Measurements from ENCODE around the gene TMCC2.

DNA sequence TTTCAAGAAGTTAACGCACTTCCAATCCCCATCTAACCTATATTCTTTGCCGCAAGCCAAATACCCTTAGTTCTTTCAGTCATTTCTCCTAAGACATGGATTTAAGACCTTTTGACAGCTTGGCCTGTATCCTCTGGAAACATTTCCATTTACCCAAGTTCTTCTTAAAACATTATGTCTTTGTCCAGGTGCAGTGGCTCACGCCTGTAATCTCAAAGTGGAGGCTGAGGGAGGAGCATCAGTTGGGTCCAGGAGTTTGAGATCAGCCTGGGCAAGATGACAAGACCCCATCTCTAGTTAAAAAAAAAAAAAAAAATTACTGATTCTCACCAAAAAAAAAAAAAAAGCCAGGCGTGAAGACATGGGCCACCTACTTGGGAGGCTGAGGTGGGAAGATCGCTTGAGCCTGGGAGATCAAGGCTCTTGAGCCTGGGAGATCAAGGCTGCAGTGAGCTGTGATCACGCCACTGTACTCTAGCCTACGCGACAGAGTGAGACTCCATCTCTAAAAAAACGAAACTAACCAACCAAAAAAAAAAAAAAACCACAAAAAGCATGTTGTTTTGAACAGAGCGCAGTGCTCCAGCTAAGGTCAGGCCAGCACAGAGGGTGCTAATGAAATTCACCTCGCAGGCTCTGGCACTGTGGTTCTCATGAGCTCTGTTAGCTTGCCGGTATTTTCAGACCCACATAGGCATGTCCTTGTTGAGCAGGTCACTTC, 57.8 kb downstream of the TMCC2 start:
- TF ChIP-seq, protein P1, sequence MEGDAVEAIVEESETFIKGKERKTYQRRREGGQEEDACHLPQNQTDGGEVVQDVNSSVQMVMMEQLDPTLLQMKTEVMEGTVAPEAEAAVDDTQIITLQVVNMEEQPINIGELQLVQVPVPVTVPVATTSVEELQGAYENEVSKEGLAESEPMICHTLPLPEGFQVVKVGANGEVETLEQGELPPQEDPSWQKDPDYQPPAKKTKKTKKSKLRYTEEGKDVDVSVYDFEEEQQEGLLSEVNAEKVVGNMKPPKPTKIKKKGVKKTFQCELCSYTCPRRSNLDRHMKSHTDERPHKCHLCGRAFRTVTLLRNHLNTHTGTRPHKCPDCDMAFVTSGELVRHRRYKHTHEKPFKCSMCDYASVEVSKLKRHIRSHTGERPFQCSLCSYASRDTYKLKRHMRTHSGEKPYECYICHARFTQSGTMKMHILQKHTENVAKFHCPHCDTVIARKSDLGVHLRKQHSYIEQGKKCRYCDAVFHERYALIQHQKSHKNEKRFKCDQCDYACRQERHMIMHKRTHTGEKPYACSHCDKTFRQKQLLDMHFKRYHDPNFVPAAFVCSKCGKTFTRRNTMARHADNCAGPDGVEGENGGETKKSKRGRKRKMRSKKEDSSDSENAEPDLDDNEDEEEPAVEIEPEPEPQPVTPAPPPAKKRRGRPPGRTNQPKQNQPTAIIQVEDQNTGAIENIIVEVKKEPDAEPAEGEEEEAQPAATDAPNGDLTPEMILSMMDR (IDR thresholded peaks at IDR 0.05 in 2 of 3, conservative IDR thresholded peaks at IDR 0.05 in 1 of 3; ENCODE audit: borderline replicate concordance in 1 of 3, insufficient read depth in 1 of 3, low read depth in 2 of 3, low read length in 2 of 3): no peak
- TF ChIP-seq EZH2 (IDR thresholded peaks at IDR 0.05) (no peak), POLR2A (IDR thresholded peaks at IDR 0.05; ENCODE audit: borderline replicate concordance, extremely low read depth, insufficient read depth, insufficient read length) (no peak), ZNF274 (IDR thresholded peaks at IDR 0.05; ENCODE audit: low read depth, low read length) (no peak), POLR2AphosphoS5 (IDR thresholded peaks at IDR 0.05; ENCODE audit: low read depth, low read length) (no peak), YY1 (IDR thresholded peaks at IDR 0.05; ENCODE audit: extremely low read depth, insufficient replicate concordance, low read depth, low read length) (no peak), ATF3 (IDR thresholded peaks at IDR 0.05) (no peak), MAX (IDR thresholded peaks at IDR 0.05) (no peak), EZH2phosphoT487 (IDR thresholded peaks at IDR 0.05; ENCODE audit: borderline replicate concordance) (no peak), CBX3 (IDR thresholded peaks at IDR 0.05; ENCODE audit: low read depth) (no peak), REST (IDR thresholded peaks at IDR 0.05; ENCODE audit: low read depth) (no peak), SRF (IDR thresholded peaks at IDR 0.05; ENCODE audit: low read depth) (no peak), TCF7L2 (IDR thresholded peaks at IDR 0.05; ENCODE audit: borderline replicate concordance, extremely low read depth, insufficient read depth, insufficient read length) (no peak)
